ENCODE results near the gene CLEC9A.

The CLEC9A gene

GRCh38 chr12:10067942-10068341 lies 37.5 kb downstream of the CLEC9A start:
- DNase-seq = no peak

DNA sequence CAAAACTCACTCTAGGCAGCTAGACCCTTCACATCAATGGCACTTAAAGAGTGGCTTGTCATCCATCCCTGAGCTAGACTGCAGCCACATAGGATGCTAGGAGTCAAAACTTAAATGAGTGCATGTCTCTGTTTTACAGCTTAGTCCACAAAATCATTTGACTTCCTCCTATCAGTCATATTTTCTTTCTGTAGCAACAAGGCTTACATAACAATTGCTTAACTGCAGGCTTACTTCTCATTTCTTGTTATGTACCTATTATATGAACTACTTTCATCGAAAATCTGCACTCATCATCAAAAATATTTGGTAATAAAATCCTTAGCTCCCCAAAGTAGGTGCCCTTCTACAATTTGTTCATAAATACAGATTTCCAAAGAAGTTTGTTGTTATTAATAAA lies 38.2 kb downstream of the CLEC9A start:
- DNase-seq = no peak

- DNase-seq = no peak
Measured at GRCh38 chr12:10069099-10069498, 38.6 kb downstream of the CLEC9A start.

- no peak for DNase-seq
Measured at GRCh38 chr12:10069976-10070375, 39.5 kb downstream of the CLEC9A start.

DNA sequence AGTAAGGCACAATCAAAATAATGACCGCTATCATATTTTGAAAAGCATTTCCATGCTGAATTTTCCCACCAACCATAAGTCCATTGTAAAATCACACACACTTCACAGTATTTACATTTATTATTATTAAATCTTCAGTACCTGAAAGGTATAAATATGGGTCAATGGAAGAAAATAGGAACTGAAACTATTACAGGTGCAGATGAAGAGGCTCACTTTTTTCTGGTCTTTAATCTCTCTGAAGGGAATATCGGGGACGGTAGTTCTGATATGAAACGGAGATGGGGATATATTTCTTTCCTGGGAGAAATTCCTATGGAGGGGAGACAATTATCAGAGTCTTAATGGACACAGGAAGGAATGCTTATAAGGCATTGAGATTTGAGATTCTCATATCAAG lies 39.9 kb downstream of the CLEC9A start:
- DNase-seq = no peak

DNA sequence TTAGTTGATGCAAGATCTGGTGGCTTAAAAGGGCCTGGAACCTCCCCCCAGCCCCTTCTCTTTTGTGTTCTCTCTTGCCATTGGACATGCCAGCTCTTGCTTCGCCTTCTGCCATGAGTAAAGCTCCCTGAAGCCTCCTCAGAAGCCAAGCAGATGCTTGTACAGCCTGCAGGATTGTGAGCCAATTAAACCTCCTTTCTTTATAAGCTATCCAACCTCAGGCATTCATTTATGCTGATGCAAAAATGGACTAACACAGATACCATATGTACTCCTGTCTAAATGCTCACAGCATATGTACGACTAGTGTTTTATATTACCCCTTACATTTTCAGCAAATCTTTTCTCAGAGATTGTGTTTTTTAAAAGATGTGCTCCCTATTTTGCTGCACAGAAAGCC lies 41.6 kb downstream of the CLEC9A start:
- no peak for DNase-seq

- no peak for DNase-seq
Measured at GRCh38 chr12:10073261-10073660, 42.8 kb downstream of the CLEC9A start.

GRCh38 chr12:10075451-10075850 lies 45.0 kb downstream of the CLEC9A start:
- DNase-seq = no peak

DNA sequence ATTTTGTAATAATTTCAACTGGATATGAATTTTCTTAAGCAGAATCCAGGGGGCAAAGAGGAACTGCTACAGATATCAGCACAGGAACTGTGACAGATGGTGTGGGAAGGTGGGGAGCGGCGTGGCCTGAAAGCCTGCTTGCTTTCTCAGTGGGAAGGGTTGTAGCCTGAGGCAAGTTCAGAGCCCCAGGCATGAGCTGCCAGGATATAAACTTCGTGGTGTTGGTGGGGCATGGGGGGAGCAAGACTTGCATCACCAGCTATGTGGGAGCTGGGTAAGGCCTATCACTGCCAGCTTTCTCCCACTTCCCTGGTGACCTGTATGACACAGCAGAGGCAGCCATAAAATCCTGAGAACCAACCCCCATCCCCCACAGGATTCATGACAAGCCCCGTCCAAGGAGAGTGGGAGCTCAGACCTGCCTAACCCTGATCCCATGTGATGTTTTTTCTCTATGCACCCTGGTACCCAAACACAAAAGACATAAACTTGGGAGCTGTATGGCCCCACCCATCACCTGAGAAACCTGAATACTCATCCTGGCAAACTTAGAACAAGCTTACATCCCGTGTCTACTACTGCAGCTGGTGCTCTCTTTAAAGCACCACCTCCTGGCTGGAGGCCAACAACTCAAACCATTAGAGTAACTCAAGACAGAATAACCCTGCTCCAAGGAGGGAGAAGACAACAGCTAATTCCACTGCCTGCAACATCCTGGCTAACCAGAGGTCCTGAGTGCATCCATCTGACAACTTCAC lies 51.8 kb downstream of the CLEC9A start:
- no peak for DNase-seq

GRCh38 chr12:10084733-10085132 lies 54.3 kb downstream of the CLEC9A start:
- no peak for DNase-seq

DNA sequence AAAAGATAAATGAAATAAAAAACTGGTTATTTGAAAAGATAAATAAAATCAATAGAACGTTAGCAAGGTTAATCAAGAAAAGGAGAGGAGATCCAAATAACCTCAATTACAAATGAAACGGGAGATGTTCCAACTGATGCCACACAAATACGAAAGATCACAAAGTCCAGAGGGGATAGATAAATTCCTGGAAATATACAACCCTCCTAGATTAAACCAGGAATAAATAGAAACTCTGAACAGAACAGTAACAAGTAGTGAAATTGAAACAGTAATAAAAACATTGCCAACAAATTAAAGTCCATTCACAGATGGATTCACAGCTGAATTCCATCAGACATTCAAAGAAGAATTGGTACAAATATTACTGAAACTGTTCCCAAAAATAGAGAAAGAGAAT lies 55.9 kb downstream of the CLEC9A start:
- DNase-seq = no peak

DNA sequence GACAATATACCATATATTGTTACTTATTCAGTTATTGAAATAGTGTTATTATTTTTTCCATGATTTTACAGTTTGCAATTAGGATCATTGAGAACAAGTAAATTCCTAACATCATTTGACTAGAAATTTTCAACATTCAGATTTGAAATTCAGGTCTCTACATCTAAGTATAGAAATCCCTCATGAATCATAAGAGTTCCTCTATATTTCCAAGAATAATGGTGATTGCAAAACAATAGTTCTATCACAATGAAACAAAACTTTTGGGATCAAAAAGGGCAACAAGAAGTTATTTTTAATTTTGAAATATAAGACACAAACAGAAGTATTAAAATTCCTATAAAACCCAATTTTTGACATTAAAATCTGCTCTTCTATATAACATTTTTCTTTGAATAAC lies 57.5 kb downstream of the CLEC9A start:
- no peak for DNase-seq

- DNase-seq = no peak
Measured at GRCh38 chr12:10088955-10089900, 58.7 kb downstream of the CLEC9A start.

DNA sequence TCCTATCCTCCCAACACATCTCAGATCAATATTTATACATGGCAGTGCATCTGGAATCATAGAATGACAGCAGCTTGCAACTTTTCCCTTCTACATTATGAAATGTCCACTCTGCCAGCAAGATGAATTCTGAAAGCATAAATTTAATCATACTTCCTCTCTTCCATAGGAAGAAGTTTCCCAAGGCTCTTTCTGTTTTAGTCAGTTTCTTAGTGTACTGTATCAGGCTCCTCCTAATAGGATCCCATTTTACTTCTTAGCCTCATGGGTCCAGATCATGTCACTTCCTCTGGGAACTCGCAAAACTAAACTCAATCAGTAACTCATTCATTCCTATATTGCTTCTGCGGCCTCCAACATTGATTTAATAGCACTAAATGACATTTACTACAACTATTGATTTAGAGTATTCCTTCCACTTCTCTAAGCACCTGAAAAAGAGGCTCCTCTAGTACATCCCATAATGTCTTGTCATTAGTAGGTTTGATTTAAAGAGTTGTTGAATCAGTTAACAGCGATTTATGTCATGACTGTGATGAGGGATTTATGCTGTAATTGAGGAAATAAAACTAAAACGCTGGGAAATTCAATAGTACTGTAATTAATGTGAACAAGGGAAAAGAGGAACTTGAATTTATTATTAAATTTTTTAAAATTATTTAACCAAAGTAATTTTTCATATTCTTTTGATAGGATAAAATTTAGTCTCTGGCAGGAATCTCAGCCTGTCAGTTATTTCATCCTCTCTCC lies 64.3 kb downstream of the CLEC9A start:
- DNase-seq = no peak

DNA sequence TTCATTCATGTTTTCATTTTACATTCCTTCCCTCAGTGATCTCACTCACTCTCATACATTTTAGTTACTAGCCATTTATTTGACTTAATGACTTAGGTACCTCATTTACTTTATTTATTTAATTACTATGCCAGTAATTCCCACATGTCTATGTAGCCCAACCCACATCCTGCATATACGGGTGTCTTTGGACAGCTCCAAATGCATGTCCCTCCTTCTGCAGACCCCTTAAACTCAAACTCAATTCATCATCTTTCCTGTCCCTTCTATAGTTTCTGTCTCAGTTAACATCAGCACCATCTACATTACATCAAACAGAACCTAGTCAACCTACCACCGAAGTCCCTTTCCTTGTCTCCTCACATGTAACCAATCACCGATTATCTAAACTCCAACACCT lies 65.5 kb downstream of the CLEC9A start:
- DNase-seq = no peak

GRCh38 chr12:10097521-10097920 lies 67.0 kb downstream of the CLEC9A start:
- DNase-seq = no peak

DNA sequence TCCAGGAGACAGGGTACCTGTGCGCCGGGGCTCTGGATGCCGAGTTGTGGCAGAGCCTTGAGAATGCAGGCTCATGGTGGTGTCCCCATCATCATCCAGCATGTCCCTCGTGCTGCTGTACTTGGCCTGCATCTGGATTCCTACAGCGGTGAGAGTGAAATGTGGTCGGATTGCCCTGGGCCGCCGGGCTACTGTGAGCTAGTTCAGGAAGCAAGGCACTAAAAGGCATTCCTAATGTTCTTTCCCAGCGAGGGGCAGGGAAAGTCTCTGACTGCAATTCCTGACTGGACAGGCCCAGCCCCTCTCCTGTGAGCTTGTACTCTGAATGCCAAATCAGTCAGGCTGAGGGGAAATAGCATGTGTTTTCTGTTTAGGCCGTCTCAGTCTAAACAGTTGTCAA lies 68.3 kb downstream of the CLEC9A start, which contains the start of gene CLEC1A:
Gene CLEC1A (minus strand): TSS at position 195 of the 400 bp plus-strand sequence. CDS start 63 bp downstream, at position 132.
- no peak for DNase-seq

DNA sequence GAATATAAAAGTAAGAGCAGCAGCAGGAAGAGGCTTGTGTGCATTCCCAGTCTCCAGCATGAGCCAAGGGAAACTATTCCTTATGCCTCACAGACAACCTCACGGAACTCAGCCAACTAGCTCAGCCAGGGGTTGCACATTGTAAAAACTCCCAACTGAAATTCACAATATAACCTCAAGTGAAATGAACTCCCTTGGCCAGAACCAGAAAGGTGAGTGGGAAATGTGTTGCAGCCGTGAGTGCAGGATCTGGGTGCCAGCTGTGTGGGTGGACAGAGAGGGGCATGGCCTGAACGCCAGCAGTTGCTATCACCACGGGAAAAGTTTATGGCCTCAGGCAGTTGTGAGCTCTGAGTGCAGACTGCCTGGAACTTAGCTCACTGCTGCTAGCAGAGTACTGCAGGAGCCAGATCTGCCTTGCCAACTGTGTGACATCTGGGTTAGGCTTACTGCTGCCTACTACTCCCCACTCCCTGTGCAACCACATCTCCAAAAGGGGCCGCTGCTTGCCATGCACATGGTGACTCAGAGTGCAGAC lies 70.6 kb downstream of the CLEC9A start:
- DNase-seq = no peak

DNA sequence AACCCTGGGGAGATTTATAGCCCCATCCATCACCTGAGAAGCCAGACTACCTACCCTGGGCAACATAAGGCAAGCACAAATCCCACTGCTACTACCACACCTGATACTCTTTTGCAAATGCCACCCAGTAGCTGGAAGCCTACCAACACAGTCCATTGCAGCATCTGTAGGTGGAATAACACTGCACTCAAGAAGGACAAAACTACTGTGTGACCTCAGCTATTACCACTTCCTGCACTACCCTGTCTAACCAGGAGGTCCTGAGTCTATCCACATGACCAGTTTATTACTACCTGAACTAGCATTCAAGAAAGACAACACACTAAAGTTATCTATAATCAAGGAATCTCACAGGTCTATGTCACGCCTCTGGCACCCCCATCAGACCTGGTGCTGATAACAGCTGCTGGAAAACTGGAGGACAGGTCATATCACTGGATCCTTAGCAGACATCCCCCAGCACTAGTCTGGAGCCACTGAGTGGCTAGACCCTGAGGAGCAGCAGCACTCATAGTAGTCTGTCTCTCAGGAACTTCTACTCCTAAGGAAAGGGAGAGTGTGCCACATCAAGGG lies 71.3 kb downstream of the CLEC9A start:
- DNase-seq = no peak

DNA sequence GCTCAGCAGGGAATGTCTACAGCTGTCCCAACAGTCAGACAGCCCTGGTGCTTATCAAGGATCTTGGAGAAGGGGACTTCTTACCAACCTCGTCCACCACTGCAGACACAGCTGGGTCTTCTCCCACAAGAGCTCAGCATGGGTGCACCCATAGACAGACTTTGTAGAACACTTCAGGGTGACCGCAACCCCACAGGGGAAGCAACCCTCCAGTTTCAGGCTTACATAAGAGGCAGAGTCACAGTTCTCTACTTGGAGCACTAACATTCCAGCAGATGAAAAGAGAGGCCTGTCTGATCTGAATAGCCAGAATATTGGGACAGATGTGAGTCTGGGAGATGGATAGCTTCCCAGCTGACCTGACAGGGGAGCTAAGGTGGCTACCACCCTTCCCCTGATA lies 71.8 kb downstream of the CLEC9A start:
- DNase-seq = no peak

DNA sequence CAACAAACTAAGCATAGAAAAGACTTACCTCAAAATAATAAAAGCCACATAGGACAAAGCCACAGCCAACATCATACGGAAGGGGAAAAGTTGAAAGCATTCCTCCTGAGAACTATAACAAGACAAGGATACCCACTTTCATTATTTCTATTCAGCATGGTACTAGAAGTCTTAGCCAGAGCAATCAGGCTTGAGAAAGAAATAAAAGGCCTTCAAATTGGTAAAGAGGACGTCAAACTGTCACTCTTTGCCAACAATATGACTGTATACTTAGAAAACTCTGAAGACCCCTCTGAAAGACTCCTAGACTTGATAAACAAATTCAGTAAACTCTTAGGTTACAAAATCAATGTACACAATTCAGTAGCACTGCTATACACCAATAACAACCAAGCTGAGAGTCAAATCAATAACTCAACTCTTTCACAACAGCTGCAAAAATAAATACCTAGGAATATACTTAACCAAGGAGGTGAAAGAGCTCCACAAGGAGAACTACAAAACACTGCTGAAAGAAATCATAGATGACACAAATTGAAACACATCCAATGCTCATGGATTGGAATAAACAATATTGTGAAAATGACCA lies 79.9 kb downstream of the CLEC9A start:
- DNase-seq = no peak

- no peak for DNase-seq
Measured at GRCh38 chr12:10111451-10111850, 81.0 kb downstream of the CLEC9A start.
